ENCODE results near the gene PCSK6.

The PCSK6 gene

DNA sequence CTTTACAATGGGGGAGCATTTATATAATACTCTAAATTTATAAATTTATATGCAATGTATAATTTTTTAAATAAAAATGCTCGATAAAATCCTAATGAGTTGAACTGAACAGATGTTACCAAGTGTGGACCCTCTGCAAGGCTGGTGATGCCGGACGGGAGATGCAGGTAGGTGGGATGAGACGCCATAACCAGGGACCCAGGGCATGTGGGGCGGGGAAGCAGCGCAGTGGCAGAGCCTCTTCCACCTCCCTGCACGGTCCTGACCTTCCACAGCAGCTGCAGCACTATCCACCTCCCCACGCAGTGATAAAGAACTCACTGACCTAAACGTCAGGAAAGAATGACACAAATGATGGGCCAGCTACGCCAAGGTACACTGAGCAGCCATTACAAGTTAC is 12.8 kb downstream of the PCSK6 start:
- DNase-seq: no peak
- H3K36me3 ChIP-seq: no peaks in the 10 kb centered on the region
- H3K4me3 ChIP-seq: no peak overlapping the region
- peaks cover 0 to 12% of the 10 kb centered on the region in 2 donors for H3K27me3 ChIP-seq
- no peaks in the 10 kb centered on the region for H3K9me3 ChIP-seq
- H3K4me1 ChIP-seq: no peaks in the 10 kb centered on the region
- TF ChIP-seq, protein P1, sequence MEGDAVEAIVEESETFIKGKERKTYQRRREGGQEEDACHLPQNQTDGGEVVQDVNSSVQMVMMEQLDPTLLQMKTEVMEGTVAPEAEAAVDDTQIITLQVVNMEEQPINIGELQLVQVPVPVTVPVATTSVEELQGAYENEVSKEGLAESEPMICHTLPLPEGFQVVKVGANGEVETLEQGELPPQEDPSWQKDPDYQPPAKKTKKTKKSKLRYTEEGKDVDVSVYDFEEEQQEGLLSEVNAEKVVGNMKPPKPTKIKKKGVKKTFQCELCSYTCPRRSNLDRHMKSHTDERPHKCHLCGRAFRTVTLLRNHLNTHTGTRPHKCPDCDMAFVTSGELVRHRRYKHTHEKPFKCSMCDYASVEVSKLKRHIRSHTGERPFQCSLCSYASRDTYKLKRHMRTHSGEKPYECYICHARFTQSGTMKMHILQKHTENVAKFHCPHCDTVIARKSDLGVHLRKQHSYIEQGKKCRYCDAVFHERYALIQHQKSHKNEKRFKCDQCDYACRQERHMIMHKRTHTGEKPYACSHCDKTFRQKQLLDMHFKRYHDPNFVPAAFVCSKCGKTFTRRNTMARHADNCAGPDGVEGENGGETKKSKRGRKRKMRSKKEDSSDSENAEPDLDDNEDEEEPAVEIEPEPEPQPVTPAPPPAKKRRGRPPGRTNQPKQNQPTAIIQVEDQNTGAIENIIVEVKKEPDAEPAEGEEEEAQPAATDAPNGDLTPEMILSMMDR (IDR thresholded peaks at IDR 0.05): no peak
- intact Hi-C loops (cut with DNase I; ENCODE audit: low total_unique reads): no loop called here
- H3K27ac ChIP-seq: no peak overlapping the region

DNA sequence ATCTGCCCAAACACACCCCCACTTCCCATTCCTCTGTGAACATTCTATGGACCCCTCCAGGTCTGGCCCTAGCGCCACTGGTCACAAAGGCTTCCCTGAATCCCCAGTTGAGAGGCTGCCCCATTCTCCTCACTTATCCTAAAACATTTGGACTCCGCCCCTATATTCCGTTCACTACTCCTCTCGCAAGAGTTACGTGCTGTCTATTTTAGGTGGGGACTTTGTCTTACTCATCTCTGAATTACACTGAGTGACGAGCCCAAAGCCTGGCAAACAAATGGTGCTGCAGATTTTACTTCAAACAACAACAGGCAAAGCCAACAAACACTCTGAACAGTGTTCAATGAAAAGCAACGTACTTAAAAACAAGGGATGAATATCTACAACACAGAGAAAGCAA is 14.5 kb downstream of the PCSK6 start:
- DNase-seq: no peak
- Histone ChIP-seq H3K4me1 (no peaks in the 10 kb centered on the region), H3K27ac (no peak overlapping the region), H3K36me3 (no peaks in the 10 kb centered on the region), H3K9me3 (no peaks in the 10 kb centered on the region), H3K27me3 (peaks cover 0 to 12% of the 10 kb centered on the region in 2 donors), H3K4me3 (no peak overlapping the region)
- TF ChIP-seq, protein P1 (IDR thresholded peaks at IDR 0.05): no peak
- intact Hi-C loops (cut with DNase I; ENCODE audit: low total_unique reads): no loop called here

DNA sequence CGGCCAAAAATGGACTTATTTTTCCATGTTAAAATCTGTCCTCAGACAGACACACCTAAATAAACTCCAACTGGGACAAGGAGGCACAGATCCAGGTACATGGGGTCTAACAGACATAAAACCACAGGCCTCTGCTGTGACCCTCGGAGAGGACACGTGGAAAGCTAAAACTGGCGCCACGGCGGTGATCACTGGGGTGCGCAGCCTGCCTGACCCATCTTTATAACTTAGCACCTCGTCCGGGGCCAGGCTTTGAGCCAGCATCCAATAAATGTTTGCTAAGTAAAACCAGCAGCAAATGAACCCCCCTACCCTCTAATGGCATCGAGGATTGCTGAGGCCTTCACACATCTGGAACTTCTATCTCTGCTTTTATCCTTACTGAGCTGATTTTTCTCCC is 15.3 kb downstream of the PCSK6 start:
- intact Hi-C loops (cut with DNase I; ENCODE audit: low total_unique reads): no loop called here
- H3K4me3 ChIP-seq: no peak overlapping the region
- H3K27ac ChIP-seq: no peak overlapping the region
- no peaks in the 10 kb centered on the region for H3K4me1 ChIP-seq
- no peaks in the 10 kb centered on the region for H3K36me3 ChIP-seq
- H3K27me3 ChIP-seq: peaks cover 0 to 4% of the 10 kb centered on the region in 2 donors
- DNase-seq: no peak
- no peaks in the 10 kb centered on the region for H3K9me3 ChIP-seq
- TF ChIP-seq, protein P1 (IDR thresholded peaks at IDR 0.05): no peak

DNA sequence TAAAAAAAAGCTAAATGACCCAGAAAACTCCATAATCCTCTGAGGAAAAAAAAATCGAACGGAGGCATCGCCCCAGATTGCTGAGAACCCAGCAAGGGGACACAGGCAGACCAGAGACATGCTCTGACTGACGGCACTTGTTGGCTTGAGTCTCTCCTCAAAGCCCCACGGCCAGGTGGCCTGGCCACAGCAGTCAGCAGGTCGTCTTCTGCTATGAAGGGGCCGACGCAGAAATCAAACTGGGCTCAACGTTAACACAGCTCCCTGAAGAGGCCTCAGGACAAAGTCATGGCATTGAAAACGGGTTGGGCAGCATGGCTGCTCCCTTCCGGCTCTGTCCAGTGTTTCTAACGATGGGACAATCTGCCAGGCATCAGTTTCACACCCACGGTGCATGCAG is 17.5 kb downstream of the PCSK6 start:
- Histone ChIP-seq H3K9me3 (no peaks in the 10 kb centered on the region), H3K27me3 (peaks cover 0 to 6% of the 10 kb centered on the region in 2 donors), H3K4me1 (no peaks in the 10 kb centered on the region), H3K36me3 (no peaks in the 10 kb centered on the region), H3K4me3 (no peak overlapping the region), H3K27ac (no peak overlapping the region)
- TF ChIP-seq, protein P1 (IDR thresholded peaks at IDR 0.05): no peak
- DNase-seq: no peak
- intact Hi-C loops (cut with DNase I; ENCODE audit: low total_unique reads): no loop called here

DNA sequence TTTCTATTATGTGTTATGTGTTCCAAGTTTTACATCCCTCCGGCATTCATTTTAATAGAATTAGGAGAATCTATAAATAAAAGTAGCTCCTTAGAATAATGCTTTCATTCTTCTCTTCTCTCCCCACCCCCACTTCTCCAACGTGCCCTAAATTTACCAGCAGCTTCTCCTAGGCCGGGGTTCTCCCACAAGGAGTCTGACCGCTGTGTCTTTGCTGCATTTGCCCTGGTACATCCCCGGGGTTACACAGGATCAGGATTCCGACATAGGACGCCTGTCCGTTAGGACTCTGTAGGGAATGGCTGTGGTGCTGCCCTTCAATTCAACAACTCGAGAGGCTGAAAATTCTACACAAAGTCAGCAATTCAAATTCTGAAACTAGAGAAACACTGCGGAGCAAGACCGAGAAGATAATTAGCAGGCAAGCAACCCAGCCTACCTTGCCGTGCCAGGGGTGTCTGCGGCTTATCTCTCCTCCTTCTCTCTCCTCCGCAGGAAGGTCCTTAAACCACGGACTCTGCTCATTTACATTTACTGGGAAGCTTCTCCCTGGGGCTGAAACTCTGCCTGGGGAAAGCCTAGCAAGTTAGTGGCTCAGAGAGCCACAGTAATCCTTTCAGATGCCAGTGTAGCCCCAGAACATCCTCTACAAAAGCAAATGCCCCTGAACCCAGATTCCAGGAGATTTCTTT is 18.8 kb downstream of the PCSK6 start:
- no peak for DNase-seq
- Histone ChIP-seq H3K36me3 (no peaks in the 10 kb centered on the region), H3K4me3 (no peak overlapping the region), H3K4me1 (no peaks in the 10 kb centered on the region), H3K9me3 (no peaks in the 10 kb centered on the region), H3K27me3 (peaks cover 0 to 6% of the 10 kb centered on the region in 2 donors), H3K27ac (no peak overlapping the region)
- intact Hi-C loops (cut with DNase I; ENCODE audit: low total_unique reads): no loop called here
- TF ChIP-seq, protein P1 (IDR thresholded peaks at IDR 0.05): no peak
